Spleen (tissue), 11 donors: Measurements from ENCODE around the gene RGR. TPM values are rescaled to one million over a fixed set of nuclear protein-coding genes. Genes with fewer than 3 reads are reported as not detected.

Experiments
- DNase-seq: peaks from one replicate; pipeline ENCODE4 v3.0.0-alpha.2; 2020
- H3K27ac ChIP-seq, 8 donors: fragments of 200-600 bp; sonication (generic) in 7 of 8; 1 replicate in 4 of 8; 2 replicates in 4 of 8; pipeline versions ENCODE4 v1.5.0 to v1.8.0; 2016 to 2021; ENCODE audit warnings: inconsistent platforms in 4 of 8, mild to moderate bottlenecking in 4 of 8, moderate library complexity in 1 of 8
- H3K27me3 ChIP-seq, 7 donors: fragments of 200-600 bp; sonication (generic) in 6 of 7; replicated peaks in 1 of 7; 1 replicate in 4 of 7; 2 replicates in 3 of 7; pipeline versions ENCODE4 v1.5.0 to v1.8.0; 2016 to 2021; ENCODE audit warnings: inconsistent platforms in 3 of 7, mild to moderate bottlenecking in 1 of 7
- H3K36me3 ChIP-seq, 6 donors: fragments of 200-600 bp; sonication (generic) in 5 of 6; 1 replicate in 4 of 6; 2 replicates in 2 of 6; pipeline versions ENCODE4 v1.5.0 to v1.8.0; 2016 to 2021; ENCODE audit warnings: inconsistent platforms in 2 of 6
- H3K4me1 ChIP-seq, 6 donors: fragments of 200-600 bp; sonication (generic) in 5 of 6; 1 replicate in 3 of 6; 2 replicates in 3 of 6; pipeline versions ENCODE4 v1.5.0 to v1.8.0; 2016 to 2021; ENCODE audit warnings: inconsistent platforms in 3 of 6
- H3K4me3 ChIP-seq, 8 donors: fragments of 200-600 bp; sonication (generic) in 7 of 8; 1 replicate in 4 of 8; 2 replicates in 4 of 8; pipeline versions ENCODE4 v1.5.0 to v1.8.0; 2016 to 2021; ENCODE audit warnings: inconsistent platforms in 4 of 8, mild to moderate bottlenecking in 4 of 8, moderate library complexity in 2 of 8
- H3K9me3 ChIP-seq, 8 donors: fragments of 200-600 bp; sonication (generic) in 7 of 8; 1 replicate in 4 of 8; 2 replicates in 4 of 8; pipeline versions ENCODE4 v1.5.0 to v1.8.0; 2016 to 2021; ENCODE audit warnings: inconsistent platforms in 4 of 8
- CTCF ChIP-seq, 11 experiments: fragments of 200-600 bp in 7 of 11; fragments of 450-650 bp in 4 of 11; sonication (generic) in 4 of 11; IDR thresholded peaks in 8 of 11; conservative IDR thresholded peaks in 3 of 11; 1 replicate in 7 of 11; 2 replicates in 4 of 11; pipeline versions ENCODE4 v1.4.0 to v1.8.0; 2016 to 2021; ENCODE audit warnings: antibody characterized with exemption in 11 of 11, inconsistent platforms in 4 of 11, mild to moderate bottlenecking in 1 of 11
- POLR2A ChIP-seq, 3 donors: fragments of 450-650 bp; IDR thresholded peaks; one replicate each; pipeline ENCODE4 v1.5.1; 2017; ENCODE audit warnings: antibody characterized with exemption in 3 of 3, mild to moderate bottlenecking in 1 of 3
- POLR2AphosphoS5 ChIP-seq, 3 donors: sonication (generic); formaldehyde crosslinking; IDR thresholded peaks; one replicate each; pipeline ENCODE4 v1.5.1; 2017; ENCODE audit warnings: antibody characterized with exemption in 3 of 3
- WGBS, 5 donors: extraction: QIAGEN DNeasy Blood & Tissue Kit in 3 of 5; methylation state at CpG; one replicate each; pipeline versions ENCODE4 v1.1.5 to v1.1.7; 2013 to 2018; 5-methylcytosine and 5-hydroxymethylcytosine counted together
- intact Hi-C: fragments of 100-400 bp; cut with DNase I; formaldehyde crosslinking; loops from one replicate; pipeline ENCODE4 v1.15.0; 2023; ENCODE audit warnings: low total_unique reads
- polyA plus RNA-seq, 3 donors: library from polyadenylated mRNA; stranded (reverse); fragments of 200-250 nt; gene quantifications; one replicate each; pipeline ENCODE4 v1.2.1, GENCODE V29; 2013
- total RNA-seq, 7 donors: library from RNA; depleted of rRNA in 3 of 7; stranded (reverse); fragments of >200 nt in 3 of 7; fragmentation: NEBNext Ultra II Directional in 4 of 7; extraction: Animal tissue kit (Norgen Biotek cat#: 25700) in 4 of 7; gene quantifications; one replicate each; pipeline versions ENCODE4 v1.1.0 to v1.2.1, GENCODE V29; 2016 to 2021
- donor health status: healthy with polysubstance abuse.
- donor health status: DM: no; HTN: no; CAD: no; lungs with moderate emphysema.
- donor health status: DM: no; HTN: no; CAD: no.
- donor health status: Bipolar disorder and iron deficiency.
- donor health status: healthy.
- donor health status: DM: no; HTN: no; CAD: no.
- donor health status: DM: yes; HTN: yes; CAD: no.

Gene RGR
- total and polyA plus RNA-seq, 10 donors: not detected

GRCh38 chr10:84233940-84234339 is 10.9 kb upstream of the RGR start:
- DNase-seq: no peak
- no peaks in the 10 kb centered on the region for H3K4me1 ChIP-seq
- TF ChIP-seq POLR2A (IDR thresholded peaks at IDR 0.05) (no peak), POLR2AphosphoS5 (IDR thresholded peaks at IDR 0.05) (no peak), CTCF (IDR thresholded peaks at IDR 0.05 in 8 of 11, conservative IDR thresholded peaks at IDR 0.05 in 3 of 11) (no peak)
- WGBS, 5 donors: 78 to 90% (median 83%) methylated on average over 3 to 4 of the region's 4 CpGs; no CpG with 5 or more reads in 1 of the 5 donors
- H3K27ac ChIP-seq: no peak overlapping the region
- H3K36me3 ChIP-seq: no peaks in the 10 kb centered on the region
- intact Hi-C loops: no loop called here
- peaks cover 0 to 37% (median 5%) of the 10 kb centered on the region in 7 donors for H3K27me3 ChIP-seq
- no peaks in the 10 kb centered on the region for H3K9me3 ChIP-seq
- H3K4me3 ChIP-seq: no peak overlapping the region

- H3K27me3 ChIP-seq: peaks cover 0 to 37% (median 5%) of the 10 kb centered on the region in 7 donors
- intact Hi-C loops: no loop called here
- no peaks in the 10 kb centered on the region for H3K4me1 ChIP-seq
- TF ChIP-seq CTCF (IDR thresholded peaks at IDR 0.05 in 8 of 11, conservative IDR thresholded peaks at IDR 0.05 in 3 of 11): no peak
- no peak for TF ChIP-seq POLR2AphosphoS5 (IDR thresholded peaks at IDR 0.05)
- no peak for TF ChIP-seq POLR2A (IDR thresholded peaks at IDR 0.05)
- no peaks in the 10 kb centered on the region for H3K36me3 ChIP-seq
- H3K9me3 ChIP-seq: no peaks in the 10 kb centered on the region
- no peak overlapping the region for H3K4me3 ChIP-seq
- no peak for DNase-seq
- no peak overlapping the region for H3K27ac ChIP-seq
- 76 to 94% (median 90%) methylated on average over 4 of the region's 4 CpGs for WGBS, 5 donors
Observed at GRCh38 chr10:84234479-84234878, 10.4 kb upstream of the RGR start.

GRCh38 chr10:84235096-84235495 is 9.8 kb upstream of the RGR start:
- intact Hi-C loops: no loop called here
- no peaks in the 10 kb centered on the region for H3K4me1 ChIP-seq
- H3K9me3 ChIP-seq: no peaks in the 10 kb centered on the region
- no peaks in the 10 kb centered on the region for H3K36me3 ChIP-seq
- no peak overlapping the region for H3K27ac ChIP-seq
- TF ChIP-seq POLR2A (IDR thresholded peaks at IDR 0.05) (no peak), CTCF (IDR thresholded peaks at IDR 0.05 in 8 of 11, conservative IDR thresholded peaks at IDR 0.05 in 3 of 11) (no peak), POLR2AphosphoS5 (IDR thresholded peaks at IDR 0.05) (no peak)
- no peak for DNase-seq
- WGBS, 5 donors: 73 to 87% (median 78%) methylated on average over 4 of the region's 4 CpGs
- H3K27me3 ChIP-seq: peaks cover 0 to 37% (median 5%) of the 10 kb centered on the region in 7 donors
- no peak overlapping the region for H3K4me3 ChIP-seq

- Histone ChIP-seq H3K27ac (no peak overlapping the region), H3K4me3 (no peak overlapping the region)
Observed at GRCh38 chr10:84236807-84237198, 8.1 kb upstream of the RGR start.

More at GRCh38 chr10:84236807-84237198, 8.1 kb upstream of the RGR start:
- Histone ChIP-seq H3K4me1 (no peaks in the 10 kb centered on the region), H3K9me3 (no peaks in the 10 kb centered on the region), H3K36me3 (no peaks in the 10 kb centered on the region), H3K27me3 (peaks cover 0 to 37% (median 5%) of the 10 kb centered on the region in 7 donors)
- intact Hi-C loops: no loop called here
- WGBS, 5 donors: 76 to 84% (median 80%) methylated on average over 6 of the region's 6 CpGs
- no peak for TF ChIP-seq CTCF (IDR thresholded peaks at IDR 0.05 in 8 of 11, conservative IDR thresholded peaks at IDR 0.05 in 3 of 11)
- no peak for TF ChIP-seq POLR2AphosphoS5 (IDR thresholded peaks at IDR 0.05)
- no peak for TF ChIP-seq POLR2A (IDR thresholded peaks at IDR 0.05)
- DNase-seq: no peak
